AG04449 (cell line): ENCODE results near the gene TRPV6.

Experiments
- CTCF ChIA-PET: fragments of 350-600 bp; formaldehyde crosslinking; extraction: SDS; loops from one replicate; lab custom pipeline; 2021; ENCODE audit warnings: antibody characterized with exemption; lab: Yijun Ruan, JAX
- POLR2A ChIA-PET: fragments of 400-600, 350-600 bp; formaldehyde crosslinking; extraction: SDS; loops from one replicate; lab custom pipeline; 2020; ENCODE audit warnings: antibody characterized with exemption, inconsistent platforms; lab: Yijun Ruan, JAX
- DNase-seq: peaks from one replicate; pipeline ENCODE4 v3.0.0-alpha.2; 2010; ENCODE audit warnings: low read depth, low spot score
- H3K4me3 ChIP-seq: 2 replicates; pipeline ENCODE4 v1.5.1; 2011; ENCODE audit warnings: low read depth, mild to moderate bottlenecking, control low read depth, low read length
- CTCF ChIP-seq: IDR thresholded peaks from one replicate; pipeline ENCODE4 v1.5.1; 2011; ENCODE audit warnings: mild to moderate bottlenecking, moderate library complexity, low read length, control low read depth, inconsistent platforms; ENCODE audit not compliant: insufficient read depth; ENCODE audit errors: missing control alignments

Gene TRPV6

GRCh38 chr7:142891490-142892082 lies 6.0 kb upstream of the TRPV6 start:
- no peak for DNase-seq
- H3K4me3 ChIP-seq, result no peak overlapping the region
- POLR2A ChIA-PET, result no interaction called here
- no peak for TF ChIP-seq CTCF
- CTCF ChIA-PET, result no interaction called here

- no peak for TF ChIP-seq CTCF
- POLR2A ChIA-PET, result no interaction called here
- CTCF ChIA-PET, result no interaction called here
- no peak for DNase-seq
- H3K4me3 ChIP-seq, result no peak overlapping the region
Measured at GRCh38 chr7:142890874-142891485, 5.4 kb upstream of the TRPV6 start.

GRCh38 chr7:142889816-142890215 lies 4.3 kb upstream of the TRPV6 start:
- ChIA-PET CTCF (no interaction called here), POLR2A (no interaction called here)
- no peak overlapping the region for H3K4me3 ChIP-seq
- no peak for TF ChIP-seq CTCF
- no peak for DNase-seq

- POLR2A ChIA-PET, result no interaction called here
- CTCF ChIA-PET, result interaction anchor here (0.9 to 1.5 kb wide), 2 partner anchors 26 to 327 kb away, joined by 3 to 5 read pairs; no protein-coding TSS in a partner anchor
Measured at GRCh38 chr7:142887282-142888015, 1.9 kb upstream of the TRPV6 start.

GRCh38 chr7:142886866-142887265 lies 1.3 kb upstream of the TRPV6 start:
- ChIA-PET CTCF (interaction anchor here (0.9 to 1.5 kb wide), 2 partner anchors 26 to 327 kb away, joined by 3 to 5 read pairs; no protein-coding TSS in a partner anchor), POLR2A (no interaction called here)
- DNase-seq, result no peak
- H3K4me3 ChIP-seq, result no peak overlapping the region
- TF ChIP-seq CTCF, result no peak

More at GRCh38 chr7:142887282-142888015, 1.9 kb upstream of the TRPV6 start:
- DNase-seq, result no peak
- no peak for TF ChIP-seq CTCF
- H3K4me3 ChIP-seq, result no peak overlapping the region

GRCh38 chr7:142884286-142884640 lies 1.3 kb downstream of the TRPV6 start:
- DNase-seq, result no peak
- TF ChIP-seq CTCF, result no peak
- CTCF ChIA-PET, result interaction anchor here (5.4 kb wide), 1 partner anchor 118 kb away, joined by 52 read pairs; no protein-coding TSS in a partner anchor
- POLR2A ChIA-PET, result no interaction called here
- no peak overlapping the region for H3K4me3 ChIP-seq
